HK-2 (cell line): Measurements from ENCODE around the gene OPA3.
A peak's percentile ranks its signal among the peaks of the same experiment; 100 is the strongest.
"Not testable (repeated sequence)": the region's sequence is repeated elsewhere in the genome, so short reads cannot be mapped to it uniquely, and the experiment has no call there.

Experiments
- DNase-seq: peaks from one replicate; pipeline ENCODE4 v3.0.0-alpha.2; 2018; ENCODE audit not compliant: unreplicated experiment

OPA3 gene

GRCh38 chr19:45584332-45585157, at the start of gene OPA3:
Gene OPA3, minus strand, starts transcription at chr19:45584802. Its CDS starts 38 bp downstream, at chr19:45584764.
- DNase-seq: peak; percentile 98

DNA sequence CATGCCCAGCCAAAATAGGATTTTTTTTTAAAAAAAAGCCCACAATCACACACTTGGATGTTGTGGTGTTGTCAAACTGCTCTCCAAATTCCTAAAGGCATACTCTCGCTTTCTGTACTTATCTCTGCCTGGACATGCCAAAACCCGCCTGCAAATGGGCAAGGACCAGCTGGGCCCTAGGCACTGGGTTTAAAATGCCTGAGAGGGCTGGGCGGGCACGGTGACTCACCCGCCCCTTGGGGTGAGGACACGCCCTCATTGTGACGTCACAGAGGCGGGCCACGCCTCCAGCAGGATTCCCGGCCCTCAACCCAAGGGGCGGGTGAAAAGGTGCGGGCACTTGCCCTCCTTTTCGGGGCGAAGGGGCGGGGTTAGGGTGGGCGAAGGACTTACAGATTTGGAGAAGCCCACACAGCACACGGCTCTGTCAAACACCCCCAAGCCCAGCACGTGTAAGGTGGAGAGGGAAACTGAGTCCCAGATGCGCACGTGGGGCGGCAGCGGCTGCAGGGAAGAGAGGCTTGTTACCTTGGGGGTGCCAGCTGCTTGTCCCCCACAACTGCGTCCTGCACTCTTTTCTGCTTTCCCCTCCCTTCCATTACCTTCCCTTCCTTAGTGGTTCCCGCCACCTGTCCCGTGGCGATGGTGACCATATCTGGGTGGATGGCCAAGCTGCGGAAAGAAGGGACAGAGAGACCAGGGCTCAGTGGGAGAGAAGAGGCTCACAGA, 48.0 kb upstream of the OPA3 start:
- peak; percentile 57 for DNase-seq

DNA sequence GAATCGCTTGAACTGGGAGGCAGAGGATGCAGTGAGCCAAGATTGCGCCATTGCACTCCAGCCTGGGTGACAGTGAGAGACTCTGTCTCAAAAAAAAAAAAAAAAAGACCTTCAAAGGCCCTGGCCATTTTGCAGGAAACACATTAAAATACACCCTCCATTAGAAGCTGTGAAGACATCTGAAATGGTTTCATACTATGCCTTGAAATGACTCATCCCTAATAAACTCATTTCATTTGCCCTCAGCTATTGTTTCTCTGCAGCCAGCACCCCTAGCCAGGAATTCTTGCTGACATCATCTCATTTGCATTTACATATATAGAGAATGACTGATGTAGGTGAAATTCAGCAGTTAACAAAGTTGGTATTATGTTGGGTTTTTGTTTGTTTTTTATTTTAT, 45.9 kb upstream of the OPA3 start:
- no peak for DNase-seq

DNA sequence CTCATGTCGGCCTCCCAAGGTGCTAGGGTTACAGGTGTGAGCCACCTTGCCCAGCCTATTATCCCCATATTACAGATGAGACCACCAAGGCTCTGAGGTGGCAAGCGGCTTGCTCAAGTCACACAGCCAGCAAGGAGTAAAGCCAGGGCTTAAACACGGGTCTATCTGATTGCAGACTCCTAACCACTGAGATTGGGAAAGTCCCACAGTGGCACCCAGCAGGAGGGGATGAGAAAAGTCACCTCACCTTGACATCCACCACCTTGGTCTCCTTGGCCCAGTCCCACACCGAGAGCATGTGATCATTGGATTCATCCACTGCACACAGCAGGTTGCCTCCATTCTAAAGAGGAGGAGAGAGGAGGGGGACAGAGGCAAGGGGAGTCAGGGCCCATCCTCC, 45.1 kb upstream of the OPA3 start:
- DNase-seq: no peak

GRCh38 chr19:45628219-45628618, 43.6 kb upstream of the OPA3 start:
- not testable (repeated sequence) for DNase-seq

GRCh38 chr19:45623984-45624383, 39.4 kb upstream of the OPA3 start:
- DNase-seq: no peak

- DNase-seq: no peak
These were observed 37.4 kb upstream of the OPA3 start for GRCh38 chr19:45621976-45622503.

GRCh38 chr19:45621389-45621788, 36.8 kb upstream of the OPA3 start:
- no peak for DNase-seq

DNA sequence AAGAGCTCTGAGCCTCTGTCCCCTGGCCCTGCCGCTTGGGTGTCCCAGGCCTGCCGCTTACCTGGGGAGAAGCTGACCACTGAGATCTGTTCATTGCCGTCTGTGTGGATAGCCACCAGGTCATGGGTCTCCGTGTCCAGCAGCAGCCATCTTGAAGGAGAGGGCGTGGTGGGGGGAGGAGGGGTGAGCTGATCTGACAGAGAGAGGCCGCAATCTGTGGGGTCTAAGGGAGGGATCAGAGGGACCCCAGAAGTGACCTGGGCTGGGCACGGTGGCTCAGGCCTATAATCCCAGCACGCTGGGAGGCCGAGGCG, 32.1 kb upstream of the OPA3 start:
- DNase-seq: no peak

DNA sequence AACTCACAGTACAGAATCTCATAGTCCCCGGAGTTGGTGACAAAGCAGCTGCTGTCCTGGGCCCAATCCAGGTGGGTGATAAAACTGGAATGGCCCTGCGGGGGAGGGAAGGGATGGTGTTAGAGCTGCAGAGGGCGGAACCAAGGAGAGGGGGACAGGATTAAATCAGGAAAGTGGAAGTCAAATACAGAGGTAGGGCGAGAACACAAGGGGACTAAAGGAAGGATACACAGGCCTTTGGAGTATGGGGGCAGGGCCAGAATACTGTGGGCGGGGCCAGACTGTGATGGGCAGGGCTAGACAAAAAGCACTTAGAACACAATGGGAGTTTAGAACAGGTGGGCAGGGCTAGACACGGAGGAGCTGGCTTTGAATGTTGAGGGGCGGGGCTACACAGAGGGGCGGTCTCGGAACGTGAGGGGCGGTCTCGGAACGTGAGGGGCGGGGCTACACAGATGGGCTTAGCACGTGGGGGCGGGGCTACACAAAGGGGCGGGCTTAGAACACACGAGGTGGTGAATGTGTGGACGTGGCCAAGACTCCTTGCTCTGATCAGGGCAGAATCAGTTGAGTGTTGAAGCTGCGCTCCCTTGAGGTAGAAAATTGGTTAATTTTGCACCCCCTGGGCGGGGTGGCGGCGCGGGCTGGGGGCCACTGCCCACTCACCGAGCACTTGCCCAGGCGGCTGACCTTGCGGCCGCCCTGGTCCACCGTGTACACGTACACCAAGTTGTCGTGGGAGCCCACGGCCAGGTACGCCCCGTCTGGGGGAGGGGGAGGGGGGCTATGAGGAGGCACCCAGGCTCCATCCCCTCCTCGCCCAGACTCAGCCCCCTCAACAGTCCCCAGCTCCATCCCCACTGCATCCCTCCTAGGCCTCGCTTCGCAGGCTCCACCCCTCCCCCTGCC, 31.4 kb upstream of the OPA3 start:
- peak; percentile 35 for DNase-seq

DNA sequence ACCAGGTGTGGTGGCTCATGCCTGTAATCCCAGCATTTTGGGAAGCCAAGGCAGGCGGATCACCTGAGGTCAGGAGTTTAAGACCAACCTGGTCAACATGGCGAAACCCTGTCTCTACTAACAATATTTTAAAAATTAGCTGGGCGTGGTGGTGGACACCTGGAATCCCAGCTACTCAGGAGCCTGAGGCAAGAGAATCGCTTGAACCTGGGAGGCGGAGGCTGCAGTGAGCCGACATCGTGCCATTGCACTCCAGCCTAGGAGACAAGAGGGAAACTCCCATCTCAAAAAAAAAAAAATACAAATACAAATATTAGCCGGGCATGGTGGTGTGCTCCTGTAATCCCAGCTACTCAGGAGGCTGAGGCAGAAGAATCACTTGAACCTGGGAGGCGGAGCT, 30.5 kb upstream of the OPA3 start:
- not testable (repeated sequence) for DNase-seq

DNA sequence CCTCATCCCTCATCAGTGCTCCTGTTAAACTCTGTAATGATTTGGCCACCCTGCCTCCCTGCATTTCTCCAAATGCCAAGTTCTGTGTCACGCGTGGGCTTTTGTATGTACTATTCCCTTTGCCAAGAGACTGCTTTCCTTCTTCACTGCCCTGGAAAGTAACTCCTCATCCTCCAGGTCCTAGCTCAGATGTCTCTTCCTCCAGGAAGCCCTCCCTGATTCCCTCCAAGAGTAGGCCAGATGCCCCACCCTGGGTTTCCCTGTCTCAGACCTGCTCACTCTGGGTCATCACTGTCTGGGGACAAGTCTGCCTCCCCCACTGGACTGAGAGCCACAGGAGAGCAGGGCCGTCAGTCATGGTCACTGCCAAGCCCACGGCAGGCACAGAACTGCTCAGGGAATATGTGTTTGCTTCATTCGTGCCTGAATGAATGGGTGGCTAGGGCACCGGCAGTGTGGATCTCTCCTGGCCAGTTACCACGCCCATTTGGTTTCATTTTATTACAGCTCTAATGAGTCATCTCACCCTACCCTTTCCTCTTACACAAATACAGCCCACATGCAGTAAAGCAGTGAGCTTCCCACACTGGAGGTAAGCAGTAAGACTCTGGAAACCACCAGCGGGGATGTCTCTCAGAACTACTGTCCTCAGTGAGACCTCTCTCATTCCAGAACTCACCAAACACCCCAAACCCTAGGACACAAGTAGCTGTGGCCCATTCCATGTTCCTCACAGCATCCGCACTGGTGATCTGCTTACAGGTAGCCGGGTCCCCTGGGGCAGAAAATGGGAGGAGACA, 29.5 kb upstream of the OPA3 start:
- peak; percentile 69 for DNase-seq

- DNase-seq: no peak
These were observed 24.3 kb upstream of the OPA3 start for GRCh38 chr19:45608948-45609347.

DNA sequence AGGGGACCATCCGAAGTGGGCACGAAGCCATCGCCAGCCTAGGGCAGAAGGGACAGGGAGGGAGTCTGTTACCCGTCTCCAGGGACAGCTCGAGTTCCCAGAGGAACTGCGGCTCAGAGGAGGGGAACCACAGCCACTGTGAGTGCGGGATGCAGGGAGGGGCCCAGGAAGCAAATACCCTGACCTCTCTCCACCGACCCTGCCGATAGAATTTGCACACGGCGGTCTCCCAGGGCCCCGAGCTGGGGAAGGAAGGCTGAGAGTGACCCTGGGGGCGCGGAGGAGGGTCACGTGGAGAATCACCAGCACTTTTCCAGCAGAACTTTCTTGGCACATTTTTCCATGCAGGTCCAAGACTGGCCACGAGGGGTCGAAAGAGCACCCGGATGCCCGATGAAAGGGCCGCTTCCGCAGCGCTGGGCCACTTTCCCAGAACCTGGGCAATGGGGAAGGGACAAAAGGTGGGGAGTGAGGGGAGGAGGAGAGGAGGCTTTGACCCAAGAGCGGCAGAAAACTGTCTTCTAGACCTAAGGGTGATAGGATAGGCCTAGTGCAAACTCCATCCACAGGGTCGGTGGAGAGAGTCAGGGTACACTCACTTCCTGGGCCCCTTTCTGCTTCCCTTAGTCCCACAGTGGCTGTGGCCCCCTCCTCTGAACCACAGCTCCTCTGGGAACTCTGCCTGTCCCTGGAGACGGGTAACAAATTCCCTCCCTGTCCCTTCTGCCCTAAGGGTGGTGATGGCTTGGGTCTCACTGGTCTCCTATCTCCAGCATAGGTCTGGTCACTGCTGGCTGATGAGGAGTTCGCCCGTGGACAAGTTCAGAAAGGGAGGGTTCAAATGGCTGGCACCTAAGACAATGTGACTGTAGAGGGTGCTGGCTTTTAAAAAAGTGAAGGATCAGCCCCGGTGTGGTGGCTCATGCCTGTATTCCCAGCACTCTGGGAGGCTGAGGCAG, 22.7 kb upstream of the OPA3 start:
- DNase-seq: peak; percentile 82

DNA sequence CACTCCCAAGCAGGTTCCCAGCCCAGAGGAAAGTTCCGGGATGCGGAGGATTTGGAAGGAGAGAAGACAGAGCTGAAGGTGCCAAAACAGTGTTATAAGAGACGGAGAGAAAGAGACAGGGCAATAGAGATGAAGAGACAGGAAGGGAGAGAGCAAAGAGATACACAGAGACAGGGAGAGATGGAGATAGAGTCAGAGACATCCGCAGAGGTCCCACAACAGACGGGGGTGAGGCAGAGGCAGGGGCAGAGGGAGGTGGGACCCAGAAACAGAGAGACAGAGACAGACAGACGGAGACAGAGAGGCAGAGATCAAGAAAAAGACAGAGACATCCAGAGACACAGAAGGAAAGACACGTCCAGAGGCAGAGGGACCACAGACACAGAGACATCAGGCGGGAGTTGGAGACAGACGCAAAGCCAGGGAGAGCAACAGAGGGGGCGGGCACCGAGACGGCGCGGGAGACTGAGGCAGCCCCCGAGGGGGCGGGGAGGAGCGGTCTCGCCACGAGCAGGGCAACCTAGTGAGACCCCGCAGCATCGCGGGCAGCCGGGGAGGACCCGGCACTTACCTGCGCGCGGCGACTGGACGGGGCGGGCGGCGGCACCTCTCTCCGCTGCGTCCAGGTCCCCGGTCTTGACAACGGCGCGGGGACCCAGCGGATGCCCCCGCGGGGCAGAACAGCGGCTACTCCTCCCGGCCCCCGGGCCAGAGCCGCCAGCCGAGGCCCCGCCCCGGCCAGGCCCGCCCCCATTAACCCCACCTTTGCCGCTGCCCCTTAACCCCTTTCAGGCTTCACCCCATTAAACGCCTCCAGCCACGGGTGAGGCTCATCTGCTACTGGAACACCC, 17.1 kb upstream of the OPA3 start, which contains the start of gene GPR4:
Gene GPR4, minus strand, starts transcription at position 689 of the 851 bp plus-strand sequence. CDS start 10,346 bp downstream, outside the sequence.
- no peak for DNase-seq

DNA sequence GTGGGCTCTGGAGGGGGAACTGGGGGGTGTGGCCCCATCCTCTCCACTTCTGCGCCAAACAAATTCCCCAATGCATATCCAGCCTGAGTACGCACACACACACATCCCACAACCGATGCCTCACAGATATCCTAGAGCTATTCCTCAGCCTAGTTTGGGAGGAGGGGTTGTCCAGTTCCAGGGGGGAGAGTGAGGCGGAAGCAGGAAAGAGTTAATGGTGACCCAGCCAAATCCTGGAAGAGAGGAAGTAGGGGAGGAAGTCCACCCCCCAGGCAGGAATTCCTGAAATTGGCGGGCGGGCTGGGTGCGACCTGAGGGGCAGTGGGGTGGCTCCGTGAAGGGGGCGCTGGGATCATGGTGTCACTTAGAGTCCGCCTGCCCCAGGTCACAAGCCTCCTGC, 16.5 kb upstream of the OPA3 start:
- DNase-seq: no peak

DNA sequence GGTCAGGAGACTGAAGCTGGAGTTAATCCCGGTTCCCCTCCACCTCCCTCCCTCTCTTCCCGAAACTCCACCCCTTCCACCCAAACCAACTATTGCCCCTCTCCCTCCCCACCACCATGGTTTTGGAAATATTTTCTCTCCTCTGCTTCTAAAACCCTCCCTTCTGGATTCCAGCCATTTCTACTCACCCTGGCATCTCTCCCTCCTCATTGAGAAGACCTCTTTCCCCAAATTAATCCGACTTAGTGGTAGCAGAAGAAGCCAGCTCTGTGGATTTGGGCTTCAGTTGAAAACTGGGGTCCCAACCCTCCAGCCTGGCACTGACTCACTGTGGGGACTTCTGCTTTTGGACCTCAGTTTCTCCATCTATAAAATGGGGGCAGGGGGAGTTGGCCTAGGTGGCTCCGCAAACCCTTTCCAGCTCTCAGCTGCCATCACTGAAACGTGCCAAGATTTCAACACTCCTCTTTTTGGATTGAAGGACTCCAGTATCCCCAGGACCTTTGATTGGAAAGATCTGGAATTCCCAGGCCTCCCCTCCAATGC, 15.8 kb upstream of the OPA3 start:
- no peak for DNase-seq

GRCh38 chr19:45599286-45599685, 14.7 kb upstream of the OPA3 start:
- no peak for DNase-seq
